ENCODE results near the gene MED22. TPM values are rescaled to one million over a fixed set of nuclear protein-coding genes. Genes with fewer than 3 reads are reported as not detected.

Gene MED22
- total and polyA plus RNA-seq, 2 of the 8 experiments (the other 6 are each of a cell fraction or from before 2014, with no cell fraction given), result 56.4 to 68.4 TPM

- no peak for FAIRE-seq
- Histone ChIP-seq H3K4me1 (replicated peaks in 1 of 4; ENCODE audit: control insufficient read depth in 3 of 4, insufficient read depth in 4 of 4, low read length in 3 of 4) (no peaks in the 10 kb centered on the region), H4K5ac (ENCODE audit: insufficient read length, low read depth, low read length) (no peak overlapping the region), H2BK20ac (ENCODE audit: low read length) (no peak overlapping the region), H4K91ac (replicated peaks; ENCODE audit: insufficient read length, low read length) (no peak overlapping the region), H3K56ac (replicated peaks; ENCODE audit: insufficient read length, low read depth, low read length) (no peak overlapping the region), H3K23ac (ENCODE audit: insufficient read length) (no peak overlapping the region), H3K4me2 (ENCODE audit: insufficient read depth in 1 of 2, low read depth in 2 of 2, low read length in 2 of 2) (no peak overlapping the region), H3K23me2 (ENCODE audit: low read depth, low read length) (no peaks in the 10 kb centered on the region), H3K79me2 (ENCODE audit: control insufficient read depth in 1 of 2, insufficient read depth in 2 of 2, low read length in 2 of 2) (no peaks in the 10 kb centered on the region), H3K4me3 (ENCODE audit: extremely low read depth in 1 of 4, insufficient read depth in 2 of 4, low read depth in 3 of 4, low read length in 4 of 4) (no peak overlapping the region), H4K20me1 (replicated peaks in 1 of 2; ENCODE audit: control insufficient read depth in 1 of 2, insufficient read depth in 2 of 2, low read length in 2 of 2) (no peaks in the 10 kb centered on the region), H2BK15ac (ENCODE audit: low read length) (no peak overlapping the region), H2AFZ (ENCODE audit: low read length) (no peak overlapping the region), H2BK12ac (ENCODE audit: low read depth, low read length) (no peak overlapping the region), H3K27ac (ENCODE audit: low read depth, low read length) (no peak overlapping the region), H3K79me1 (ENCODE audit: low read depth, low read length) (no peaks in the 10 kb centered on the region), H2BK120ac (replicated peaks; ENCODE audit: low read depth, low read length) (no peak overlapping the region), H3K18ac (ENCODE audit: extremely low read depth, low read length) (no peak overlapping the region), H3K9ac (replicated peaks in 1 of 4; ENCODE audit: extremely low read depth in 1 of 4, low read depth in 3 of 4, low read length in 3 of 4) (no peak overlapping the region), H3K4ac (replicated peaks; ENCODE audit: insufficient read length, low read depth, low read length) (no peak overlapping the region), H2BK5ac (ENCODE audit: low read depth, low read length) (no peak overlapping the region; the same call in 1 of the 2 replicates), H3K36me3 (ENCODE audit: control insufficient read depth in 2 of 4, insufficient read depth in 4 of 4, low read length in 3 of 4) (no peaks in the 10 kb centered on the region), H3K9me3 (ENCODE audit: insufficient read depth in 2 of 2, low read depth in 1 of 2, low read length in 1 of 2) (peaks cover 0 to 9% of the 10 kb centered on the region in 2 experiments; a peak in 1 of 4 replicates), H3K14ac (ENCODE audit: insufficient read length) (no peak overlapping the region), H3K27me3 (replicated peaks in 1 of 4; ENCODE audit: control insufficient read depth in 3 of 4, extremely low read depth in 1 of 4, insufficient read depth in 3 of 4, low read length in 3 of 4) (no peaks in the 10 kb centered on the region; a peak in 1 of 7 replicates), H2AK5ac (ENCODE audit: low read depth, low read length) (no peak overlapping the region), H4K8ac (ENCODE audit: extremely low read depth, insufficient read depth, low read length) (no peak overlapping the region)
- no peak for DNase-seq (ENCODE audit: low read depth in 1 of 2, low spot score in 2 of 2)
- WGBS, 2 experiments (ENCODE audit: extremely low coverage in 1 of 2, insufficient coverage in 1 of 2, insufficient read length in 1 of 2, insufficient replicate concordance in 2 of 2, low coverage in 1 of 2, low lambda C conversion rate in 2 of 2, missing lambda C conversion rate in 1 of 2), result 90% methylated on average over 16 of the region's 16 CpGs; no CpG with 5 or more reads in 1 of the 2 experiments
- ChIA-PET POLR2A (ENCODE audit: partially characterized antibody) (interaction anchor here (1.1 to 1.2 kb wide), 2 partner anchors 24 to 36 kb away, joined by 3 to 9 read pairs; no protein-coding TSS in a partner anchor), CTCF (ENCODE audit: partially characterized antibody) (interaction anchor here (0.9 to 4.0 kb wide), 5 partner anchors 11 to 120 kb away, joined by 3 to 22 read pairs (median 3); no protein-coding TSS in a partner anchor)
- TF ChIP-seq BRCA1 (IDR thresholded peaks at IDR 0.05; ENCODE audit: low read depth, low read length) (no peak), RXRA (IDR thresholded peaks at IDR 0.05; ENCODE audit: insufficient read depth, low read depth, low read length) (no peak), SAP30 (IDR thresholded peaks at IDR 0.05; ENCODE audit: insufficient read depth, insufficient replicate concordance, low read length) (no peak), HDAC6 (IDR thresholded peaks at IDR 0.05; ENCODE audit: low read depth, low read length) (no peak)
Observed at GRCh38 chr9:133307301-133307700, 40.6 kb downstream of the MED22 start.

Data from H1 (cell line).